Activated naive CD4-positive, alpha-beta T cell treated with anti-CD3 and anti-CD28 coated beads for 36 hours (primary cell): Measurements from ENCODE around the gene LILRB5. TPM values are rescaled to one million over a fixed set of nuclear protein-coding genes. Genes with fewer than 3 reads are reported as not detected.
"Not testable (repeated sequence)": the region's sequence is repeated elsewhere in the genome, so short reads cannot be mapped to it uniquely, and the experiment has no call there.

Experiments
- CTCF ChIA-PET: fragments of 350-600 bp; sonication (Branson Sonifier 250); formaldehyde crosslinking; loops from one replicate; lab custom pipeline; 2021; ENCODE audit warnings: antibody characterized with exemption; lab: Charles Lee
- DNase-seq: peaks from one replicate; pipeline ENCODE4 v3.0.0-alpha.2; 2020
- H3K27ac Mint-ChIP-seq: one replicate; pipeline ENCODE4 v1.8.0; 2021; ENCODE audit warnings: mild to moderate bottlenecking, mixed read lengths
- H3K27me3 Mint-ChIP-seq: one replicate; pipeline ENCODE4 v1.8.0; 2021; ENCODE audit warnings: low read depth, mixed read lengths
- H3K36me3 Mint-ChIP-seq: one replicate; pipeline ENCODE4 v1.8.0; 2021; ENCODE audit warnings: low read depth, mixed read lengths
- H3K4me1 Mint-ChIP-seq: one replicate; pipeline ENCODE4 v1.8.0; 2021; ENCODE audit warnings: low read depth, mixed read lengths
- H3K4me3 Mint-ChIP-seq: one replicate; pipeline ENCODE4 v1.8.0; 2021; ENCODE audit warnings: mild to moderate bottlenecking, moderate library complexity, mixed read lengths
- H3K9me3 Mint-ChIP-seq: one replicate; pipeline ENCODE4 v1.8.0; 2021; ENCODE audit warnings: mixed read lengths
- intact Hi-C: fragments of 100-400 bp; cut with micrococcal nuclease; formaldehyde crosslinking; loops from one replicate; pipeline ENCODE4 v1.15.1; 2023
- total RNA-seq, 2 experiments: library from RNA; stranded (reverse); gene quantifications; one replicate each; pipeline ENCODE4 v1.2.3, GENCODE V29; 2021

LILRB5 gene
- total RNA-seq, 2 experiments from 2014 or later = not detected

DNA sequence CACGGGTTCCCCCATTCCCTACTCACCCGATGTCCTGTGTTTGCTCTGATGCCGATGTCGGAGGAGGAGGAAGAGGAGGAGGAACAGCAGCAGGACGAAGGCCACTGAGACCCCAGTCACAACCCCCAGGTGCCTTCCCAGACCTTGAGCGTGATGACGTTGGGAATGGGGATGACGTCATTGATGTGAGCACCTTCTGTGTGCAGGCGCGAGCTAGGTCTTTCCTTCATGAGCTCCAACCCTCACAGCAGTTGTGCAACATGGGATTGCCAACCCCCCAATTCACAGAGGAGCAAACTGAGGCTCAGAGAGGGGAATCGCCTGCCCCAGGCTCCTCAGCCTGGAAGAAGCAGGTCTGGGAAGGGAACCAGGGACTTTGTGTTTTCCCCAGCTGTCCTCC lies 4.2 kb downstream of the LILRB5 start:
- peaks cover 7% of the 10 kb centered on the region for H3K4me1 Mint-ChIP-seq
- no peaks in the 10 kb centered on the region for H3K9me3 Mint-ChIP-seq
- H3K27me3 Mint-ChIP-seq = peaks cover 6% of the 10 kb centered on the region
- no peak for DNase-seq
- no peak overlapping the region for H3K4me3 Mint-ChIP-seq
- no peak overlapping the region for H3K27ac Mint-ChIP-seq
- CTCF ChIA-PET = no interaction called here
- intact Hi-C loops = no loop called here
- H3K36me3 Mint-ChIP-seq = no peaks in the 10 kb centered on the region

DNA sequence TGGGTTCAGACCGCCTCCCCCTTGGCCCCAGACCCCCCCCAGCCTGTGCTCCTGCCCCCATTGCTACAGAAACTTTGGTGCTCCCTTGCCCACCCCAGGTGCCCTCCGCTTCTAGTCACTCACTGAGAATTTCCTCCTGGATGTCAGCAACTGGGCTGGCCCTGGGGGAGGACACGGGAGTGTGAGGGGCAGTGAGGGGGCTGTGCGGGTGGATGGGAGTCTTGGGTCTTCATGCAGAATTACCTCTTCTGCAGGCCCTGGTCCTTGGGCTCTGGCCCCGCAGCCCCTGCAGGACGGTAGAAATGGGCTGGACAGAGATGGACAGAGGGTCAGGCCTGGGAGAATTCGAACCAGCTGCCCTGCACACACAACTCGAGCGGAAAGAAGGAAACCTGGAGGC lies 4.8 kb downstream of the LILRB5 start:
- intact Hi-C loops = no loop called here
- Mint-ChIP-seq H3K9me3 (no peaks in the 10 kb centered on the region), H3K27ac (no peak overlapping the region), H3K4me3 (no peak overlapping the region), H3K4me1 (peaks cover 12% of the 10 kb centered on the region), H3K27me3 (peaks cover 4% of the 10 kb centered on the region), H3K36me3 (no peaks in the 10 kb centered on the region)
- no peak for DNase-seq
- CTCF ChIA-PET = no interaction called here

DNA sequence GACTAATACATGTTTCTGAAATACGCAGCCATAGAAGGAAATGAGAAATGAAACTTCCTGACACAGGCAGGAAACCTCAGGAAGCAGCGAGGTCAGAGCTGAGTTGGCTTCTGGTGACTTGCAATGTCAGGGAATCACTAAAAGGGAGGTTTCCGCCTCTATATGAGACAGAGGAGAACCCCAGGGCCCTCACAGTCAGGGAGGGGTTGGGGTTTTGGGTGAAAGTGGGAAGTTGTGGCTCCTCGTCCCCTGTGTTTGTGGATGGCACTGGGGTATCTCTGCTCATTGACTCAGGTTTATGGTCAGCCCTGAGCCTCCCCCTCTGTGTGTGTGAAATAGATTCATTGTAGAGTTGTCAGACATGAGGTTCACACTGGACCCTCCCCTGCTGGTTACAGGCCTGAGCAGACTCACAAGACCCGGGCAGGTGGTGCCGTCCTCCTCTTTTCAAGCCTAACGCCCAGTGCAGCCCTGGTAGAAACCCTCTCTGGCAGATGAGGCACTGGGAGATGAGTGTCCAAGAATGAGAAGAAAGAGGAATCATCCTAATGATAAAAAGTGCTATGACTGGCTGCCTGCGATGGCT lies 9.0 kb downstream of the LILRB5 start:
- CTCF ChIA-PET = no interaction called here

DNA sequence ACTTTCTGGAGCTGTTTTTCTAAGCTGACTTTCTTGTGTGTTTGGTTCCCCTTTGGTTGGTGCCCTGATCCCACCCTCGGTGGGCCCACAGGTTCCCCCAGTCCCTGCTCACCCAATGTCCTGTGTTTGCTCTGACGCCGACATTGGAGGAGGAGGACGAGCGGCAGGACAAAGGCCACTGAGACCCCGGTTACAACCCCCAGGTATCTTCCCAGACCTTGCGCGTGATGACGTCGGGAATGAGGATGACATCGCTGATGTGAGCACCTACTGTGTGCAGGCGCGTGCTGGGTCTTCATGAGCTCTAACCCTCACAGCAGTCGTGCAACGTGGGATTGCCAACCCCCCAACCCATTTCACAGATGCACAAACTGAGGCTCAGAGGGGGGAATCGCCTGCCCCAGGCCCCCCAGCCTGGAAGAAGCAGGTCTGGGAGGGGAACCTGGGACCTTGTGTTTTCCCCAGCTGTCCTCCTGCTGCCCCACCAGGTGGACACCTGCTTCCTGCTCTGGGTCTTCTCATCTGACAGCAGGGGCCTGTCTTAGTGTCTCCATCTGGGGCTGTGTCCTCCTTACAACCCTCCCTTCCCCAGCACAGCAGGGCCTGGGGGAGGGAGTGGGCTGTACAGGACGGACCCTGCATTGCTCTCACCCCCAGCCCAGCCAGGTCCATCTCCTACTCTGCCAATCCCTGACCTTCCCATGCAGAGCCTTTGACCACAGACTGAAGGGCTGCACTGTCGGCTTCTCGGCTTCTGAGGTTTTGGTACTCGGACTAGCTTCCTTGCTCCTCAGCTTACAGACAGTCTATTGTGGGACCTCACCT lies 9.8 kb downstream of the LILRB5 start:
- no peaks in the 10 kb centered on the region for H3K27me3 Mint-ChIP-seq
- no peak overlapping the region for H3K27ac Mint-ChIP-seq
- H3K36me3 Mint-ChIP-seq = no peaks in the 10 kb centered on the region
- H3K4me3 Mint-ChIP-seq = peak overlapping the region; percentile 14
- DNase-seq = no peak
- H3K9me3 Mint-ChIP-seq = no peaks in the 10 kb centered on the region
- peaks cover 12% of the 10 kb centered on the region for H3K4me1 Mint-ChIP-seq
- CTCF ChIA-PET = interaction anchor here (0.6 kb wide), 1 partner anchor 81 kb away, joined by 3 read pairs; no protein-coding TSS in a partner anchor
- intact Hi-C loops = loop anchor here (5.0 kb wide), 2 partner anchors 115 to 130 kb away; partner anchors contain the start of gene LAIR1

More for the DNA sequence above, 9.0 kb downstream of the LILRB5 start:
- intact Hi-C loops = loop anchor here (5.0 kb wide), 2 partner anchors 114 to 129 kb away; partner anchors contain the start of gene LAIR1
- H3K4me3 Mint-ChIP-seq = peak overlapping the region; percentile 14
- no peak overlapping the region for H3K27ac Mint-ChIP-seq
- H3K4me1 Mint-ChIP-seq = peaks cover 12% of the 10 kb centered on the region
- no peaks in the 10 kb centered on the region for H3K27me3 Mint-ChIP-seq
- H3K36me3 Mint-ChIP-seq = no peaks in the 10 kb centered on the region
- no peaks in the 10 kb centered on the region for H3K9me3 Mint-ChIP-seq
- DNase-seq = peak; percentile 77

DNA sequence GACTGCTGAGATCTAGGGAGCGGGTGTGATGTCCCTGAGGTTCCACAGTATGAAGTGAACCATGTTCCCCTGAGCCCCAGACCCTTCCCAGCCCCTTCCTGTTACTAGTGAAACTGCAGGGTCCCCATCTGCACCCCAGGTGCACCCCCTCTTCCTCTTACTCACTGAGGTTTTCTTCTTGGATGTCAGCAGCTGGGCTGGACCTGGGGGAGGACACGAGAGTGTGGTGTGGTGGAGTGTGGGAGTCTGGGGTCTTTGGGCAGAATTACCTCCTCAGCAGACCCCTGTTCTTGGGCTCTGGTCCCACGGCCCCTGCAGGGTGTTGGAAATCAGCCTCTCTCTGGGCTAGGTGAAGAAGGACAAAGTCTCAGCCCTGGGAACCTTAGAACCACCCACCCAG lies 11.1 kb downstream of the LILRB5 start:
- CTCF ChIA-PET = no interaction called here
- intact Hi-C loops = loop anchor here (2.0 to 5.0 kb wide), 3 partner anchors 23 to 131 kb away; partner anchors contain the start of genes LAIR1 and LILRB3
- no peaks in the 10 kb centered on the region for H3K9me3 Mint-ChIP-seq
- no peak overlapping the region for H3K4me3 Mint-ChIP-seq
- H3K4me1 Mint-ChIP-seq = peaks cover 12% of the 10 kb centered on the region
- no peak for DNase-seq
- no peaks in the 10 kb centered on the region for H3K36me3 Mint-ChIP-seq
- H3K27me3 Mint-ChIP-seq = no peaks in the 10 kb centered on the region
- no peak overlapping the region for H3K27ac Mint-ChIP-seq

DNA sequence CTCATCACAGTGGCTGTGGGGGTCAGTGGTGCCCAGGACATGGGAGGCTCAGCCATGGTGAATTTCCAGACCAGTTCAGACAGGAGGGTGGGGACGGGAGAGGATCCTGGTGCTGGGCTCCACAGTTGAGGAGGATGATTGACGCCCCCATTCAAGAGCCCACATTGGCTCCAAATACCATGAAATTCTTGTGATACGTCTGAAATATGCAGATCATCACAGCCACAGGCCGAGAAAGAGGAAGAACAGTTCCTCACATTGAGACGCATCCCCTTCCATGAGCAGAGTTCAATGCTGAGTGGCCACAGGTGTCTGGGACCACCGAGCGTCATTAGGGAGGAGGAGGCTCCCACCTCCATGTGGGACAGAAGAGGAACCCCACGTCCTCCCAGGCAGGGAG lies 13.3 kb downstream of the LILRB5 start:
- intact Hi-C loops = loop anchor here (2.0 kb wide), 1 partner anchor 21 kb away; the partner anchor contains the start of gene LILRB3
- CTCF ChIA-PET = not testable (repeated sequence)

DNA sequence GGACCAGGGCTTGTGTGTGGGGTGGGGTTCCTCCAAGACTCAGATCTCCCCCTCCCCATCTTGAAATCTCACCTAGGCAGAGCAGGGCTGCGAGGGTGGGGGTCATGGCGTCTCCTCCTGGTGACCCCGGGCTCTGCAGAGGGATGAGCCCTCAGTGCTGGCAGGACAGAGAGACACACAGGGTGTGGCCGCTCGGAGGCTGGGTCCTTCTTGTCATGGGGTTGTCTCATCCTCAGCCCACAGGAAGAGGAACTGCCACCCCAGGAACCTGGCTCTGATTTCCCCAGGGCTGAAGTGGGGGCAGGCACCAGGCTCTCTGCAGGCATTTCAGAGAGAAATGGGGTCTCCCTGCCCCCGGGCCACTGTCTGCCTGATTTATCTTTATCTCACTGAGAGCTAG lies 14.4 kb downstream of the LILRB5 start, which contains the start of gene LILRA6:
Gene LILRA6 (minus strand): TSS at position 145 of the 400 bp plus-strand sequence.
- H3K9me3 Mint-ChIP-seq, H3K4me3 Mint-ChIP-seq, H3K36me3 Mint-ChIP-seq, H3K27me3 Mint-ChIP-seq, DNase-seq, CTCF ChIA-PET, H3K4me1 Mint-ChIP-seq, H3K27ac Mint-ChIP-seq, intact Hi-C loops: not testable (repeated sequence)

More for the DNA sequence above, 13.3 kb downstream of the LILRB5 start:
- DNase-seq, H3K9me3 Mint-ChIP-seq, H3K27me3 Mint-ChIP-seq, H3K27ac Mint-ChIP-seq, H3K36me3 Mint-ChIP-seq, H3K4me3 Mint-ChIP-seq: not testable (repeated sequence)
- peaks cover 12% of the 10 kb centered on the region for H3K4me1 Mint-ChIP-seq

DNA sequence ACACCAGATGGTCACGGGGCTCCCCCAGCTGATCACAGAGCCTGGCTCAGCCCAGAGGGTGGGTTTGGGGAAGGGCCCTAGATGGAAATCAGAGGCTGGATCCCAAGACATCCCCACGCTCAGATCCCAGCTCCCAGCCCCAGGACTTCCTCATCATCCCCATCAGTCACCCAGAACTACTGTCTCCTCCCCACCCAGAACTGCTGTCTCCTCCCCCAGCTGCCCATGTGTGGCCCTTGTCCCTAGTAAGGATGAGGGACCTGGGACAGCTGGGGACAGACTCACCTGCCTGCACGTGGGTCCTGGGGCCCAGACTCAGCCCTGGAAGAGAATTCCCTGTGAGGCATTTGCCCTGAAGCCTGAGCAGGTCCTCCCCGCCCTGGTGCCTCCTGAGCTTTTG lies 14.8 kb downstream of the LILRB5 start:
- DNase-seq, H3K4me1 Mint-ChIP-seq, intact Hi-C loops, H3K9me3 Mint-ChIP-seq, H3K36me3 Mint-ChIP-seq, H3K27me3 Mint-ChIP-seq, H3K4me3 Mint-ChIP-seq, CTCF ChIA-PET, H3K27ac Mint-ChIP-seq: not testable (repeated sequence)

DNA sequence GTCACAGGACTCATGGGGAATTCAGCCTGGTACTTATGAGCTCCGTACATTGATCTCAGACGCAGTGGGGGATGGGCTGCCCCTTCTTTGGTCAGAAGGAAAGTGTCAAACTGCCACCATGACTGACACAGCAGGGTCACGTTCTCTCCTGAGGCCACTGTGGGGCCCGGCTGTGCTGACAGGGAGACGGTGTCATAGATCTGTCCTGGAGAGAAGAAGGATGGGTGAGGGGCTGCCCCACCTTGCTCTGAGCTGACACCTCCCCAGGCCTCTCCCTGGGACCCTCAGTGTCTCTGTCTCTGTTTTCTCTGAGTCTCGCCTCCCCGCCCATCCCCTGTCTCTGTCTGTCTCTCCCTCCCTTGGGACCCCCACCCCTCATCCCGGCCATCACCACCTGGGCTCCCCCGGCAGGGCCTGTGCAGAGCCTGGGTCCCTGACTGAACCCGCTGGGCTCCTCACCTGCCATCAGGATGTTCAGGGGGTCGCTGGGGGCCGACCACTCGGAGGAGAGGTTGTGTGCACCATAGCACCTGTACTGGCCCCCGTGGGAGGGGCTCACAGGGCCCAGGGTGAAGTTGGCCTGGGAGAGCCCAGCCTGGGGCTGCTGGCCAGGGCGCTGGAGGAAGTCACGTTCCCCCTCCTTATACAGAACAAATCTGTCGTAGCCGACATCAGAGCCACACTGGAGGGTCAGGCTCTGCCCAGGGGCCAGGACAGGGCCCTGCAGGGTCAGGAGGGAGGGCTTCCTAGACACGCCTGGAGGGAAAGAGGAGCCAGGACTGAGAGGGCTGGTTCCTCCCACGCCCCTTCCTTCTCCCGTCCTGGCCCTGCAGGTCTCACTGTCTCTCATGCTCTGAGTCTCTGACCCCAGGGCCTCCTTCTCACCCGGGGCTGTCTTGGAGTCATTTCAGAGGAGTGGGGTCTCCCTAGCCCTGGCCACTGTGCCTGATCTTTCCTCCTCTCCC lies 16.4 kb downstream of the LILRB5 start:
- H3K27ac Mint-ChIP-seq, H3K9me3 Mint-ChIP-seq, intact Hi-C loops: not testable (repeated sequence)

DNA sequence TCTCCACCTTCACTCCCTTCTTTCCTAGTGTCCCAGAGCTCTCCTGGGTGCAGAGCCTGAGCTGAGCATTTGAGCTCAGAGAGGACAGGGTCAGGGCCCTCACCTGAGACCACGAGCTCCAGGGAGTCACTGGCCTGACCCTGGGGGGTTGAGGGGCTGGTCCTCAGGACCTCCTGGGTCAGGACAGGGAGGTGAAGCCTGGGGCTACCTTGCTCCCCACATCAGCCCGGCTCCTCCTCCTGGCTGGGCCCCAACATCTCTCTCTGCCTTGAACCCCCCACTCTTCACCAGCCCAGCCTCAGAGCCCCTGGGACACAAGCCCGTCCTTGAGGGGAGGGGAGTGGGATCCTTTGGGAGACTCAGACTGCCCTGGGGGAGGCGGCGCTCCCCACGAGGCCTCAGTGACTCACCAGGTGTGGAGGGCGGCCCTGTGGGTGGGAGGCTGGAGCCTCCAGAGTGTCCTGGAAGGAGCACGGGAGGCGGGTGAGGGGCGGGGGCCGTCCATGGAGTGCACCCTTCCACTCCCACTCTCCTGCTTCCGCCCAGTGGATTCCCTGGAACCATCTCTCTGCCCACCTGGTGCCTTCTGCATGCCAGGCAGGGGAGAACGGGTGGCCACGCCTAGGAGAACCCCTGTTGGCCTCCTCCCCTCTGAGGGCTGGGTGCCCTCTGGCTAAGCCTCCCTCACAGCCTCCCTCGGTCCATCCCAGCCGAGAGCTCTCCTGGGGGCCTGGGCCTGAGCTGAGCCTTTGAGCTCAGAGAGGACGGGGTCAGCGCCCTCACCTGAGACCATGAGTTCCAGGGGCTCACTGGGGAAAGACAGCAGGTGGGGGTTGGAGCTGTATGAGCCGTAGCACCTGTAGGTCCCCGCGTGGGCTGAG lies 17.3 kb downstream of the LILRB5 start:
- CTCF ChIA-PET, H3K27ac Mint-ChIP-seq, DNase-seq, intact Hi-C loops, H3K4me1 Mint-ChIP-seq, H3K36me3 Mint-ChIP-seq, H3K9me3 Mint-ChIP-seq, H3K4me3 Mint-ChIP-seq, H3K27me3 Mint-ChIP-seq: not testable (repeated sequence)

More for the DNA sequence above, 16.4 kb downstream of the LILRB5 start:
- H3K4me3 Mint-ChIP-seq, H3K4me1 Mint-ChIP-seq, H3K27me3 Mint-ChIP-seq, DNase-seq, H3K36me3 Mint-ChIP-seq, CTCF ChIA-PET: not testable (repeated sequence)

DNA sequence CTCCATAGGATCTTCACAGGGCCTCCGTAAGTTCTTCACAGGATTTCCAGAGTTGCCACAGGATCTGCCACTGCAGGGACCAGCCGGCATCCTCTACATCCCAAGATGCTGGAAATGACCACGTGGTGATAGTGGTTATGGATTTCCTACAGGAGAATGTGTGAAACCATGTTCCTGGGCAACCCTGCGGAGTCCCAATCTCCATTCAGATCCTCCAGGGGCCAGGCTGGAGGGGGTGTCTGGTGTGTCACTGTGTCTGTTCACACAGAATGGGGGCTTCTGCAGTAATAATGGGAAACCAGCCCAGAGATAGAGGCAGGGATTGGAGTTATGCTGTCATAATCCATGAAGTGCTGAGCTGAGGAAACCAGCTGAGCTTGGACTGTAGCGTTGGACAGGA lies 23.1 kb downstream of the LILRB5 start:
- Mint-ChIP-seq H3K36me3 (no peaks in the 10 kb centered on the region), H3K9me3 (no peaks in the 10 kb centered on the region), H3K4me3 (no peak overlapping the region), H3K4me1 (peaks cover 3% of the 10 kb centered on the region), H3K27ac (no peak overlapping the region), H3K27me3 (peaks cover 19% of the 10 kb centered on the region)
- intact Hi-C loops = no loop called here
- no peak for DNase-seq
- CTCF ChIA-PET = no interaction called here
